IPS-NIHi11 (cell line): Measurements from ENCODE around the gene RFC2.
A peak's percentile ranks its signal among the peaks of the same experiment; 100 is the strongest.
"Not testable (repeated sequence)": the region's sequence is repeated elsewhere in the genome, so short reads cannot be mapped to it uniquely, and the experiment has no call there.

Experiments
- DNase-seq: peaks from one replicate; pipeline ENCODE4 v3.0.0; 2012; ENCODE audit warnings: mixed read lengths, low spot score

Gene RFC2

DNA sequence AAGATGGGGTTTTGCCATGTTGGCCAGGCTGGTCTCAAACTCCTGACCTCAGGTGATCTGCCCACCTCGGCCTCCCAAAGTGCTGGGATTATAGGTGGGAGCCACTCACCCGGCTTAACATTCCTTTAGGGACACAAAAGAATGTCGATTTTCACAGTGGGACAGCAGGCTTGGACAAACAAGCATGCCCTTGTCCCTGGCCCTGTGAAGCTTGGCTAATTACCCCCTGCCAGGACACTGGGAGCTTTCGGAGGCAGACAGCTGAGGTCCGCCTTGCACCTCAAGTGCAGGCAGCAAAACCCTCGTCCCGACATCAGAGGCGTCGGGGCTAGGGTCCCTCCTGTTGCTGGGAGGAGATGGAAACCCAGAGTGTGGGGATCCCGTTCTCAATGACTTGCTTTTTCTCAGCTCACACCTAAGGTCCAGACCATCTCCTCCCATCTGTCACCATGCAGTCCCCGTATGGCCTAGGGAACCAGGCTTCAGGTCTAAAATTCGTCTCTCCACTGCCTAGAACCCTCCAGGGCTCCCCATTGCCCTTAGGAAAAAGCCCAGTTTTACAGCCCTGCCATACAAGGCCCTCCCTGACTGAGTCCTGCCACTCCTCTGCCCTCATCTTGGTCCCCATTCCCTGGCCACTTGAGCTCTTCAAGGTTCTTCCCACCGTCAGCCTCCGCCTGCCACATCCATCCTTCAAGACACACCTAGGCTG lies 28.7 kb upstream of the RFC2 start:
- DNase-seq: no peak

DNA sequence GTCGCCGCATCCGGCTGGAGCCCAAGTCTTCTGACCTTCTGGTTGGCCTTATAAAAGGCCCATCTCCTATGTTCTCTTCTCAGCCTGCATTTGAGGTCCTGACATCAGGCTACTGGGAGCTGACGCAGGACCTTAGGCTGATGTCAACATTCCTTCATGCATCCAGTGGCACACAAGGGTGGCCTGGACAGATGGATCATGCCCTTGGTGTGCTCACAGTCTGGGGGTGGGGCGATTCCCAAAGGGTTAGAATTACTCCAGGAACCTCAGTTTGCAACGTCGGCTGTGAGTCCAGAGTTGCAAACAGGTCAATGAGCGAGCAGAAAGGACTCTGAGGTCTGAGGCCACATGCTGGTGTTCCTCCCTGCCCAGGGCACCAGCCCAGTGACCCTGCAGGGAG lies 26.8 kb upstream of the RFC2 start:
- DNase-seq: no peak

DNA sequence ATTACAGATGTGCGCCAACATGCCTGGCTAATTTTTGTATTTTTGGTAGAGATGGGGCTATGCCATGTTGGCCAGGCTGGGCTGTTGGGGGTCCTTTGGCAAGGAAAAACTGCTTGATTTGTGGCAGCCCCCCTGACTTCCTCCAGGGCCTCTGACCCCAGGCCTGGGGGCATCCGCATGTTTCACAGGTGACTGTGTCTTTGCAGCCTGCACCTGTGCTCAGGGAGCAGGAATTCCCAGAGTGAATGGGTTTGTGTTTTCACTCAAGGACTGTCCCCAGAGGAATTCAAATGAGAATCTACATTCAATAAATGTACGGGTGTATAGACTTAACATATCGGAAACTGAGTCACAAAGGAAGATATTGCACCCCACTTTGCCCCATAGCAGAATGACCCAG lies 23.4 kb upstream of the RFC2 start:
- DNase-seq: no peak

DNA sequence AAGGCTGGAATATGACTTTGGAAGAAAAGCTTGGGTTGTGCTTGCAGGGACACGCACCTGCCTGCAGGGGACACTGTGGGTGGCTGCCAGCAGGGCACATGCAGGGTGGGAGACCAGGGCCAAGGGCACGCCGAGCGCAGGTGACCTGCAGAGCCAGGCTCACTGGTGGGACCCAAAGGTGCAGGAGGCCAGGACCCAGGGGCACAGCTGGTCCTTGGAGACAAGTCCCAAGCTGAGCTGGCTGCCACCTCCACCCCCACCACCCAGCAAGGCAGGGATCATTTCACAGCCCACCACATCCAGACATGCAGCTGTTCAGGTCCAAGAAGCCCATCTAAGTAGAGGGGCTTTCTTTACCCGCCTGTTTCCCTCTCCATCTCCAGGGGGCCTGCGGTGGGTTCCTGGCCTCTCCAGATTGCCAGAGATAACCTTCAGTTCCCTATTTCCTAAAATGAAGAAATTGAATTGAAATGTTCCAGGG lies 21.2 kb upstream of the RFC2 start:
- DNase-seq: peak; percentile 70

DNA sequence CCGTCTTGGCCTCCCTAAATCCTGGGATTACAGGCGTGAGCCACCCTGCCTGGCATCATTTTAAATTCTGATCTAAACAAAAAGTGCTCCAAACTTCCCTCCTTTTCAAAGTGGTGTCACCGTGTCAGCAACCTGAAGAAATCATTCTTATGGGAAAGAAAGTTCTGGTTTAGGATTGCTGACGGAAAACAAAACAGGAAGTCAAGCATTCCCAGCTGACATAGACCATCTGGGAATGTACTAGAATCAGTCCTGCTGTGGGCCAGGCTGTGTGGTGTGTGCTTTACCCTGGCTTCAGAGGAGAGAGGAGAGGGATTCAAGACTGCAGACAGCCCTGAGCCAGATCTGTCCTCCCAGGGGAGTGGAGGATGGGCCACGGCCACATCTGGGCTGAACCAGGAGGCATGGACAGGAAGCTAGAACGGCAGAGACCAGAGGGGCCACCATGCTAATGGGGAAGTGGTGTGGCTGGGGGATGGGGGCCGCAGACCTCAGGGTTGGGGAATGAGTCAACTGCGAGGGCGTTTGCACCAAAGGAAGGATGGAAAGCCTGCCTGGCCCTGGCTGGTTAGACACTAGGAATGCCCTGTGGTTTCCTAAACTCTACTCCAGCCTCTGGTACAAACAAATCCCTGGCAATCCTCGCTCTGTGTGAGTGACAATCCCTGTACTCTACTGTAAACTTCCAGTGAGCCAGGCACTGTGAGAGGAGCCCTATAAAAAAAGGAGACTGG lies 18.3 kb upstream of the RFC2 start:
- DNase-seq: peak; percentile 46

DNA sequence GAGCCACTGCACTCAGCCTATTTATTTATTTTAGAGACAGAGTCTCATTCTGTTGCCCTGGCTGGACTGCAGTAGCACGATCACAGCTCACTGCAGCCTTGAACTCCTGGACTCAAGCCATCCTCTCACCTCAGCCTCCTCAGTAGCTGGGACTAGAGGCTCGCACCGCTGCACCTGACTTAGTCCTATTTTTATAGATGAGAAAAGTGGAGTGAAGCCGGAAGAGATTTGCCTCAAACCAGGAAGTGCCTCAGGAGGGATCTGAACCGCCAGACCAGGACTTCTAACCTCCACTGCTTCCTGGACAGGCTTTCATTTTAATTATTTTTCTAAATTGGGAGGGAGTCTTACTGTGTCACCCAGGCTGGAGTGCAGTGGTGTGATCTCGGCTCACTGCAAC lies 17.5 kb upstream of the RFC2 start:
- no peak for DNase-seq

DNA sequence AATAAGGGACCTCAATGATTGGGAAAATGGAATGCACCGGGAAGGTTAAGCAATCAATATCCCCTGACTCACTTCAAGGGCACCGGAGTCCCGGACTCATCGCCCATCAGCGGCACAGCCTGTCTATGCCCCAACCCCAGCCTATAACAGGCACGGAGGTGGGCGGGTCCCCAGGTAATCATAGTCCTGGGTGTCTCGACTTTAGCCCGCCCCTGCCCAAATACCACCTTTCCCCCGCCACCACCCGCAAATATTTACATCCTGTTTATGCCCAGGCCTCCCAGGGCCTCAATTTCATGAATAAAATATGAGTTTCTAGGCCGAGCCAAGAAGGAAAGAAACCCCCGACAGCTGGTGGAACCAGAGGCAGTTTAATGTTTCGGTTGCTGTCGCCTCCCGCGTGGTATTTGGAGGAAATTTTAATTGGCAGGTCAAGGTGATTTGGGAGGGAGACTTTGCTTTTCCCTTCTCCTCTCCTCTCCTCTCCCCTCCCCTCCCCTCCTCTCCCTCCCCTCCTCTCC lies 15.6 kb upstream of the RFC2 start:
- DNase-seq: peak; percentile 87

DNA sequence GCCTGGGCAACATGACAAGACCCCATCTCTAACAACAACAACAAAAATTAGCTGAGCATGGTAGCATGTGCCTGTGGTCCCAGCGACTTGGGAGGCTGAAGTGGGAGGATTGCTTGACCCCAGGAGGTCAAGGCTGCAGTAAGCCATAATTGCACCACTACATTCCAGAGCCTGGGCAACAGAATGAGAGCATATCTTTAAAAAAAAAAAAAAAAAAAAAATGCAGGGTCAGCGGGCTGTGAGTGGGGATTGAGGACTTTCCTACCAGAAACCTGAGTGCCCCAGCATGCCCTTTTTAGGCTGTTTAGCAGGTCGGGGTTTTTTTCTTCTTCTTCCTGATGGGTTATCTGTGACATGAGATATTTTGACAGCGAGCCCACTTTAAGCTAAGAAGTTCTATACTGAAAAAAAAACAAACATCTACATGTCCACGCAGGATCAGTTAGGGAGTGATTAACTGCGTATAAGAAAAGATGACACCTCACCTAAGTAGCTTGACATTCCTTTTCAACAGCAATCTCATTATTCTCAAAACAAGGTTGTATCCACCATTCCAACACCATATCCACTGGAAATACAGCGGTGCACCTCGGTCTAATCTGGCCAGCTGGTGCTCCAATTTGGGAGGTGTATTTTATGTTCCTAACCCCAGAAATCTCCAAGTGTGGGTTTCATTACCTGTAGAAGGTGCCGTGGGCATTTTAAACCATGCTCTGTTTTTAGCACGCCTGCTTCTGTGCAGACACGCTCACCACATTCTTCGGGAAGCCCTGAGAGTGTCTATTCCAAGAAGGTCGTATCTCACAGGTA lies 13.8 kb upstream of the RFC2 start:
- no peak for DNase-seq

DNA sequence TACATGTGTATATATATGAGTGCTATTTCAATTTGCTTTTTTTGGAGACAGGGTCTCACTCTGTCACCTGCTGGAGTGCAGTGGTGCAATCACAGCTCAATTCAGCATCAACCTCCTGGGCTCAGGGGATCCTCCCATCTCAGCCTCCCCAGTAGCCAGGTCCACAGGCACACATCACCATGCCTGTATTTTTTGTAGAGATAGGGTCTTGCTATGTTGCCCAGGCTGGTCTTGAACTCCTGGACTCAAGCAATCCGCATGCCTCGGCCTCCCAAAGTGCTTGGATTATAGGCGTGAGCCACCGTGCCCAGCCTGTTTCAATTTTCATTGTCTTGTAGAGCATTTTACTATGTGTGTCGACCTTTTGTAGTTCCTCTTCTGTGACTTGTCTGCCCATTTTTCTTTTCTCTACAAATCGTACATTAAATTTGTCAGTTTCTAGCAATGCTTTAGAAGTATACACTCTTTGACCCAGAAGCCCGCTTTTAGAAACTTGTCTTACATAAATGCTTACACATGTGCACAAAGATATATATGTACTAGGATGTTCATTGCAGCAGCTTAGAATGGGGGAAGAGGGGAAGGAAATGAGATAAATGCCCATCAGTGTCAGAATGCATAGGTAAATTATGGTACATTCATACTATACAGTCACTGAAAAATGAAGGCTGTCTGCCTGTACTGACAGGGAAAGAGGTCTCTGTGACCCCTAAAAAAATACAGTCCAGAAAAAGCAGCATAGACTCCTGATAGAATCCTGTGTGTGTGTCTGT lies 12.2 kb upstream of the RFC2 start:
- DNase-seq: no peak

DNA sequence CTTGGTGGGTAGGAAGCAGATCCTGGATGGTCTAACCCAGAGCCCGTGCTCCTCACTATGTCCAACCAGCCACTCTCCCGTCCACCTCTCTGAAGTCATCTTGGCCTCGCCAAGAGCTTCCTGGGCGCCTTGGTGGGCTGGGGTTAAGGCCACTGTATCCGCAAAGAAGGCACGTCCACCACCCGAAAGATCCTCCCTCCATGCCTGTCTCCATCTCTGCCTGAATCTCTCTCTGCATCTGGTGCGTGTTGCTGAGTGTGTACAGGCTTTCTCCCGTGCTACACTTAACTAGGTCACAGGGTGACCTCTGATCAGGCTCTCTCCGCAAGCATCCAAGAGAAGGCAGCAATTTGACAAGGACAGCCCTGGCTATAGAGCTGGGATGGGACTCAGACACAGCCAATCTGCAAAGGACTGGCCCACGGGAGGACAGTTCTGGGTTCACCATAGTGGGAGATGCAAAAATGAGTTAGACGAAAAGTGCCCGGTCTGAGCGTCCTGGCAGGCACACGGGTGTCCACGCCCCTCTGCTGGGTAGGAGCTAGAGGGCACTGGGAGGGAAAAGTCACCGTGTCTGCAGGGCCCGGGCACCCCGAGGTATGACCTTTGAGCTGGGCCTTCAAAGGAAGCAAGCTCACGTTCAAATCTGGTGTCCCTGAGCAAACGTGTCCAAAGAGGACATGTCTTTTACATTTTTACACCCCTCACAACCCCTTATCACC lies 9.4 kb upstream of the RFC2 start:
- no peak for DNase-seq

DNA sequence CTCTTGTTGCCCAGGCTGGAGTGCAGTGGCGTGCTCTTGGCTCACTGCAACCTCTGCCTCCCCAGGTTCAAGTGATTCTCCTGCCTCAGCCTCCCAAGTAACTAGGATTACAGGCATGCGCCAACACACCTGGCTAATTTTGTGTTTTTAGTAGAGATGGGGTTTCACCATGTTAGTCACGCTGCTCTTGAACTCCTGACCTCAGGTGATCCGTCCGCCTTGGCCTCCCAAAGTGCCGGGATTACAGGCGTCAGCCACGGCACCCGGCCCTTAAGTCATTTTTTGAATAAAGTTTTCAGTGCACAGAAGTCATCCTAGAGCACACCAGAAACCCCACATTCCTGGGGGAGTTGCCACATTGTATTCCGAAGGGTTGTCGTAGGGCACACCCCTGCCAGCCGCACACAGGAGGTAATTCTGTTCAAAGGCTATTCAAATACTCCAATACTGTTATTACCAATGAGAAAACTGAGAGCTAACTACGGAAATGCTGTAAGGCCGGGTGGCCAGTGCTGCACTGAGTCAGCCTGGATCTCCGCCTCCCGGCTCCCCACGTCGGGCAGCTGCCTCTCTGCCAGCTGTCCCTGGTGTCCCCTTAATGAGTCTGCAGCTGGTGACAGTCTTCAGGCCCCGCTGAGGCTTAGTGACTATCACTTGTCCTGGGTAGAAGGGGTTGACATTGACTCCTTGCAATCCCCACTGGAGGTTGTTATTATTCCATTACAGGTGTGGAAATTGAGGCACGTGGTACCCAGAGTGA lies 8.6 kb upstream of the RFC2 start:
- no peak for DNase-seq

DNA sequence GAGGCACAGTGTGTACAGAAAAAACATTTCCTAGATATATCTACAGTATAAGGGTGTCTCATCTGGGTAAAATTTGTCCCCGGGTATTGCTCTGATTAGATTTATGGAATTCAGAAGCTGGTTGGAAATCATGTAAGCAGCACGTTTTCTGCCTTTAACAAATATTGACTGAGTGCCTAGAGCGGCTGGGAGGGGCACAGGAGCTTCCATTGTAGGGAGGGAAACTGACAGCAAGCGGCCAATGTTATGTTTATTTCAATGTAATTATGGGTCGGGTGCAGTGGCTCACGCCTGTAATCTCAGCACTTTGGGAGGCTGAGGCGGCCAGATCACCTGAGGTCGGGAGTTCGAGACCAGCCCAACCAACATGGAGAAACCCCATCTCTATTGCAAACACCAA lies 4.4 kb upstream of the RFC2 start:
- DNase-seq: no peak

DNA sequence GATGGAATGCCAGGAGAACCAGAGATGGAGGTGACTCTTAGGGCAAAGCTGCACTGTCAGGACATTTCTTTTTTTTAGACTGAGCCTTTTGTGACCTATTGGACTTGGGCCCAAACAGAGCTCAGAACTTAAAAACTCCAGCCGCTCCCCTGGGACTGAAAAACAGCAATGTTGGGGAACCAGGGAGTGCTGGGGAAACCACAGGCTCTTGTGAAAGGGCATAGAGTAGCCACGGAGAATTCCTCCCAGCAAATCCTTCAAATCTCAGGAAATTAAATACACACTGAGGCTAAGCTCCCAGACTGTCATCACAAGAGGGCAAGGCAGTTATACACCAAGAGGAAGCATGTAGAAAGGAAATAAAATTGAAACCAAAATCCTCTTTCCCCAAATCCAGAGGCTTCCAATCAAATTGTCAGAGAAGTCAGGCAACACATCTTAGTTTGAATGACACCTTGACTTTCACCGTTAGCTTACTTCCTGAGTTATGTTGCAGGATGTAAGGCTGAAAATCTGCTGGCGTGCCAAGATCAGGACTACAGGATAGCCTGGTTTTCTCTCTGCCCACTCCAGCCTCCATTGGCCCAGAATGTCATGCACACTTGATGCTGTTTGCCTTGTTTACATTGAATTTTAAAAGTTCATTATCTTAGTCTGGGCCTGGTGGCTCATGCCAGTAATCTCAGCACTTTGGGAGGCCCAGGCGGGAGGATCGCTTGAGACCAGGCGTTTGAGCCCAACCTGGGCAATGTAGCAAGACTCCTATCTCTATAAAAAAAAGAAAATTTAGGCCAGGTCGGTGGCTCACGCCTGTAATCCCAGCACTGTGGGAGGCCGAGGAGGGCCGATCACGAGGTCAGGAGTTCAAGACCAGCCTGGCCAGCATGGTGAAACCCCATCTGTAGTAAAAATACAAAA lies 2.6 kb upstream of the RFC2 start:
- no peak for DNase-seq

DNA sequence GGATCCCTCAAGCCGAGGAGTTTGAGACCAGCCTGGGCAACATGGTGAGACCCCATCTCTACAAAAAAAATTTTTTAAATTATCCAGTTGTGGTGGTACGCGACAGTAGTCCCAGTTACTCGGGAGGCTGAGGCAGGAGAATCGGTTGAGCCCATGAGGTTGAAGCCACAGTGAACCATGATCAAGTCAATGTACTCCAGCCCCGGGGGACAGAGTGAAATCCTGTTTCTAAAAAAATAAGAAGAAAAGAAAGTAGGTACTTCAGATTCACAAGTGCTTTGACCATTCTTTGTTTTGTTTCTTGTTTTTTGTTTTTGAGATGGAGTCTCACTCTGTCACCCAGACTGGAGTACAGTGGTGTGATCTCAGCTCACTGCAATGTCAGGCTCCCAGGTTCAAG lies 1.3 kb upstream of the RFC2 start:
- not testable (repeated sequence) for DNase-seq

DNA sequence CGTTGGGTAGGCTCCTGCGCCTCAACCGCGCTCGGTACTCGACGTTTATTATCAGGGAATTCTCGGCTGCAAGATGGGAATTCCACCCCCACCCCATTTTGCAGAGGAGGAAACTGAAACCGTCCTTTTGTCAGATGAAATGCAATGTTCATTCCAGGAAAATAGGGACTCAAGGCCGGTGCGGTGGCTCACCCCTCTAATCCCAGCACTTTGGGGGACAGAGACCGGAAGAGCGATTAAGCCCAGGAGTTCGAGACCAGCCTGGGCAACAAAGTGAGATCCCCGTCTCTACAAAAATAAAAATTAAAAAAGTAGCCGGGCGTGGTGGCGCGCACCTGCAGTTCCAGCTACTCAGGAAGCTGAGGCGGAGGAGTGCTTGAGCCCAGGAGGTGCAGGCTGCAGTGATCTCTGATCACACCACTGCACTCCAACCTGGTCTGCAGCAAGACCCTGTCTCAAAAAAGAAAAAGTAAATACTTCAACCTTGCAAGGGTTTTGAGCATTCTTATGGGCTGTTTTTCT lies 720 bp upstream of the RFC2 start:
- DNase-seq: no peak

DNA sequence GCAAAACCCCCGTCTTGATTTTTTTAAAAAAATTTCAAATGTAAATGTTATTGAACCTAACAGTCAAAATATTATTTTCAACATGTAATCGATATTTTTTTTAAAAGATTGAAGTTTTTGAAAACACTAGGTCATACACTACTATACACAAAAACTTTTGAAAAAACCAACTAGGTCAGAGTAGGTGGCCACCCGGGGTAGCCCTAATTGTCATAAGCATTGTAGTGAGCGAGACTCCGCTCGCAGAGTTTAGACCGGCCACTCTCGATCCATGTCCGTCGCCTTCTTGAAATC lies 417 bp downstream of the RFC2 start:
- no peak for DNase-seq

DNA sequence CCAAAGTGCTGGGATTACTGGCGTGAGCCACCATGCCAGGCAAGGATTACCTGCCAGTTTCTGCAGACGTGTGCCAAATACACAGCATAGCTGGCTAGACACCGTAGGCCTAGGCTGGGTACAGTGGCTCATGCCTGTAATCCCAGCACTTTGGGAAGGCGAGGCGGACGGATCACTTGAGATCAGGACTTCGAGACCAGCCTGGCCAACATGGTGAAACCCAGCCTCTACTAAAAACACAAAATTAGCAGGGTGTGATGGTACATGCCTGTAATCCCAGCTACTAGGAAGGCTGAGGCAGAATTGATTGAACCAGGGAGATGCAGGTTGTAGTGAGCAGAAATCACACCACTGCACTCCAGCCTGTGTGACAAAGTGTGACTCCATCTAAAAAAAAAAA lies 868 bp downstream of the RFC2 start:
- DNase-seq: no peak

DNA sequence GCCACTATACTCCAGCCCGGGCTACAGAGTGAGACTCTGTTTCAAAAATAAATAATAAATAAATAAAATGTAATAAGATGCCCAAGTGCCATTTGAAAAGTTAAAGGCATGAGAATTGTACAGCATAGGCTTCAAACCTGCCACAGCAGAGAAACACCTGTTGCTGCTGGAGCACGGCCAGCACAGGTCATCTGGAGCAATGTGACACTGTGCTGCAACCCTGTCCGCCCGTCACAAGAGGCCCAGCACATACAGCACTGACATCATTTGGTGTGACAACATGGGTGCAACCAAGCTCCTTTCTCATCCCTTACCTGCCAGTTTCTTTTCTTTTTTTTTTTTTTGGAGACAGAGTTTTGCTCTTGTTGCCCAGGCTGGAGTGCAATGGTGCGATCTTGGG lies 1.3 kb downstream of the RFC2 start:
- no peak for DNase-seq

DNA sequence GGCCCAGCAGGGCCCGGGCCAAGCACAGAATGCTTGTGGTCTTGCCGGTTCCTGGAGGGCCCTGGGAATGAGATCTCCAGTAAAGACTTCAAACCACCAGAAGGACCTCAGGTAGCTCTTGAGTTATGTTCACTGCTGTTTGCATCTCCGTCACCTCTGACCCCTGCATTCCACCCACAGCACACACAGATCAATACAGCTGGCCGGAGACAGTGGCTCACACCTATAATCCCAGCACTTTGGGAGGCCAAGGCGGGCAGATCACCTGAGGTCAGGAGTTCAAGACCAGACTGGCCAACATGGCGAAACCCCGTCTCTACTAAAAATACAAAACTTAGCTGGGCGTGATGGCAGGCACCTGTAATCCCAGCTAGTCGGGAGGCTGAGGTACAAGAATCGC lies 5.1 kb downstream of the RFC2 start:
- DNase-seq: not testable (repeated sequence)
